Mesodermal cell (in vitro differentiated cells): ENCODE data around the gene TMEM132C.
"Not testable (repeated sequence)": the region's sequence is repeated elsewhere in the genome, so short reads cannot be mapped to it uniquely, and the experiment has no call there.

Source experiments
- H3K27ac ChIP-seq: 2 replicates; pipeline ENCODE4 v1.7.0; 2013; ENCODE audit warnings: mild to moderate bottlenecking, low read depth, low read length, moderate library complexity; ENCODE audit not compliant: severe bottlenecking
- H3K36me3 ChIP-seq: 2 replicates; pipeline ENCODE4 v1.7.1; 2013; ENCODE audit warnings: mild to moderate bottlenecking, low read length, moderate library complexity; ENCODE audit not compliant: control insufficient read depth, insufficient read depth
- H3K4me1 ChIP-seq: one replicate; pipeline ENCODE4 v1.7.1; 2013; ENCODE audit warnings: mild to moderate bottlenecking, low read length; ENCODE audit not compliant: insufficient read depth, control insufficient read depth, poor library complexity, severe bottlenecking
- H3K4me3 ChIP-seq: 2 replicates; pipeline ENCODE4 v1.7.0; 2013; ENCODE audit warnings: low read length, control low read depth, mild to moderate bottlenecking; ENCODE audit not compliant: insufficient read depth, poor library complexity, severe bottlenecking; ENCODE audit errors: extremely low read depth
- H3K9me3 ChIP-seq: 2 replicates; pipeline ENCODE4 v1.7.1; 2013; ENCODE audit warnings: mild to moderate bottlenecking, low read length, moderate library complexity; ENCODE audit not compliant: control insufficient read depth
- WGBS, 2 experiments: methylation state at CpG; one replicate each; pipeline ENCODE4 v1.1.5; 2013; ENCODE audit warnings: missing lambda C conversion rate in 2 of 2; ENCODE audit not compliant: insufficient coverage in 2 of 2; 5-methylcytosine and 5-hydroxymethylcytosine counted together

TMEM132C gene

DNA sequence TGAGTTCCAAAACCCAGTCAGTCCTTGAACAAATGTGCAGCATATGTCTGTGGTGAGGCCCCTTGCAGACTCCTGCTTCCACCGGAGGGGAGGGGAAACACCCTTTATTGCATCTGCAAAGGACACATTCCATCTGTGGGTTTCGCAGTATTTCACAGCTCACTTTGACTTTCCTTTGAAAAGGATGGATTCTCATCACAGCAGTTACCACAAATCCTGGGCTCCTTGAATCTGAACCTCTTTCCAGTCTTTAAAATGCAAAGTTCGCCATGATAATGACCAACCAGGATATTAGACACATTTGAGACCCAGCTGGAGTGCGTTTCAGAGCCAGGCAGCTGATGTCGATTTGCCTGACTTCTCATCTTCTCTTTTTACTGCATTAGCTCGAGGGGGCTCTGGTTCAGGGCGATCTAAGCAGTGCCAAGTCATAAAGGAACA, 314.4 kb downstream of the TMEM132C start:
- H3K27ac ChIP-seq = no peak overlapping the region
- no peaks in the 10 kb centered on the region for H3K9me3 ChIP-seq
- no peak overlapping the region for H3K4me3 ChIP-seq
- H3K4me1 ChIP-seq = no peaks in the 10 kb centered on the region
- no peaks in the 10 kb centered on the region for H3K36me3 ChIP-seq
- WGBS, 2 experiments = 77 to 78% methylated on average over 6 to 7 of the region's 7 CpGs

GRCh38 chr12:128583453-128583852, 316.5 kb downstream of the TMEM132C start:
- Histone ChIP-seq H3K36me3 (no peaks in the 10 kb centered on the region), H3K9me3 (no peaks in the 10 kb centered on the region), H3K27ac (no peak overlapping the region), H3K4me1 (no peaks in the 10 kb centered on the region), H3K4me3 (no peak overlapping the region)
- 45 to 75% methylated on average over 5 to 8 of the region's 9 CpGs for WGBS, 2 experiments

DNA sequence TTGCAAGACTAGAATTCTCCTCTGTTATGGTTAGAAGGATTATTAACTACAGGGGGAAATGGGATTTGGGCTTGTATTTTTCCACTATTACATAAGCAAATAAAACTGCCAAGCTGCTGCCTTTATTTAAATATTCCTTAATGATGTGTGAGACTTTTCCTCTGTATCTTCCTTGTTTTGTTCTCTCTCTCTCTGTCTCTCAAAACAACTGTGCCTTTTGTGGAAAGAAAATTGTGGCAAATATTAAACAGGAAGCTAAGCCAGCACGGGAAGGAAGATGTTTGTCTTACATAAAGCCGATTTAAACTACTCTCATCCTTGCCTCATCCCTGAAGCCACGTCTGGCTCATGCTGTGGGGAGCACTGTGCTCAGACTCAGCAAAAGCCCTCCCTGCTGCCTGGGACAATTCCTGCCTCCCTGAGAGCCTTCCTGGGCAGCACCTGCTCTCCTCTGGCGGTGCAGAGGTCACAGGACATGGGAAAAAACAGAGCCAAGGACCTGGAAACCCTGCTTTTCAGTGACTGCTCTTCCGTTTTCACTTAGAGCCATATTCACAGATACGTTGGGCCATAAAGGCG, 319.6 kb downstream of the TMEM132C start:
- Histone ChIP-seq H3K4me1 (no peaks in the 10 kb centered on the region), H3K27ac (no peak overlapping the region)
- WGBS, 2 experiments = 49 to 81% methylated on average over 7 of the region's 7 CpGs

DNA sequence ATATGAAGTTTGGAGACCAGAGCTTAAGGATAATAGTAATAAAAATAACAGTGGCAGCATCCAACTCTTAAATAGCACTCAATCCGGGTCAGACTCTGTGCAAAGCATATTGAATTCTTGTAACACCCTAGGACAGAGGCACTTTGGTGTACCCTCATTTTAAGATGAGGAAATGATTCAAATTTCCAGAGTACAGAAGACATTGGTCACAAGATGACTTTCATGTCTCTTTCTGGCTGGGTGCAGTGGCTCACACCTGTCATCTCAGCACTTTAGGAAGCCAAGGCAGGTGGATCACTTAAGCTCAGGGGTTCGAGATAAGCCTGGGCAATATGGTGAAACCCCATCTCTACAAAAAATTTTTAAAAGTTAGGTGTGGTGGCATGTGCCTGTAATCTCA, 320.9 kb downstream of the TMEM132C start:
- no peaks in the 10 kb centered on the region for H3K36me3 ChIP-seq
- WGBS, 2 experiments = 71 to 100% methylated on average over 1 of the region's 2 CpGs

More for the DNA sequence above, 319.6 kb downstream of the TMEM132C start:
- no peaks in the 10 kb centered on the region for H3K9me3 ChIP-seq
- H3K4me3 ChIP-seq = no peak overlapping the region
- no peaks in the 10 kb centered on the region for H3K36me3 ChIP-seq

GRCh38 chr12:128592220-128592744, 325.3 kb downstream of the TMEM132C start:
- Histone ChIP-seq H3K4me1 (no peaks in the 10 kb centered on the region), H3K4me3 (no peak overlapping the region), H3K36me3 (no peaks in the 10 kb centered on the region), H3K9me3 (no peaks in the 10 kb centered on the region), H3K27ac (no peak overlapping the region)
- 74 to 85% methylated on average over 4 to 5 of the region's 6 CpGs for WGBS, 2 experiments

More for the DNA sequence above, 320.9 kb downstream of the TMEM132C start:
- Histone ChIP-seq H3K9me3 (no peaks in the 10 kb centered on the region), H3K4me1 (no peaks in the 10 kb centered on the region), H3K4me3 (no peak overlapping the region), H3K27ac (no peak overlapping the region)

GRCh38 chr12:128594521-128594920, 327.6 kb downstream of the TMEM132C start:
- no peaks in the 10 kb centered on the region for H3K9me3 ChIP-seq
- 79 to 88% methylated on average over 6 to 7 of the region's 7 CpGs for WGBS, 2 experiments
- H3K27ac ChIP-seq = no peak overlapping the region
- H3K4me3 ChIP-seq = no peak overlapping the region
- H3K36me3 ChIP-seq = no peaks in the 10 kb centered on the region
- no peaks in the 10 kb centered on the region for H3K4me1 ChIP-seq

GRCh38 chr12:128595609-128596008, 328.6 kb downstream of the TMEM132C start:
- Histone ChIP-seq H3K27ac (no peak overlapping the region), H3K4me1 (no peaks in the 10 kb centered on the region), H3K9me3 (no peaks in the 10 kb centered on the region), H3K4me3 (no peak overlapping the region), H3K36me3 (no peaks in the 10 kb centered on the region)
- 71 to 81% methylated on average over 4 to 8 of the region's 8 CpGs for WGBS, 2 experiments

- 82 to 89% methylated on average over 6 of the region's 6 CpGs for WGBS, 2 experiments
- Histone ChIP-seq H3K4me1 (no peaks in the 10 kb centered on the region), H3K36me3 (no peaks in the 10 kb centered on the region), H3K9me3 (no peaks in the 10 kb centered on the region), H3K27ac (no peak overlapping the region), H3K4me3 (no peak overlapping the region)
Measured at GRCh38 chr12:128600886-128601285, 333.9 kb downstream of the TMEM132C start.

DNA sequence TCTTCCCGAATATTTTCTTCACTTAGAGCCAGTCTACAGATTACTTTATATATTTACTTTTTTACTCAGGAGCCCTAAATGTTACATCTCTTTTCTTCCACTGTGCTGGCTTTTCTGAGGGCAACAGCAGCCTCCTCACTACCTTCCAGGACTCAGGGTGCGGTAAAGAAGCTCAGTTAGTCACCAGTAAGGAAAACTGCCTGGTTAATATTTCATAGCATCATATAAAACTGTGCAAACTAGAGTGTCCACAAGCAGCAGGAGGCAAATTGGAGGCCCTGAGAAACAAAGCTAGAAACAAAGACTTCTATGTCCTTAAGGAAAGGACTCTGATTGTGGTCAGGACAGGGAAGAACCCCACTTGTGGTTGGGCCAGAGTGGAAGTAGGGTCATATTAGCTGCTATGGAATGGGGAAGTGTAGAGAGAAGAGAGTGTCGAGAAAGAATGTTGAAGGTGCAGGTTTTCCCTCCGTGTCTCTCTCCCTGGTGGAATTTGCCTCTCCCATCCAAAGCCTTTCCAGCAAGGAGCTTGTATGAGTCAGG, 336.7 kb downstream of the TMEM132C start:
- H3K4me3 ChIP-seq = no peak overlapping the region
- WGBS, 2 experiments = 73 to 100% methylated on average over 1 to 3 of the region's 4 CpGs
- H3K4me1 ChIP-seq = no peaks in the 10 kb centered on the region
- H3K9me3 ChIP-seq = no peaks in the 10 kb centered on the region
- no peak overlapping the region for H3K27ac ChIP-seq
- no peaks in the 10 kb centered on the region for H3K36me3 ChIP-seq

- H3K4me1 ChIP-seq, H3K36me3 ChIP-seq, H3K4me3 ChIP-seq, H3K27ac ChIP-seq, H3K9me3 ChIP-seq: not testable (repeated sequence)
- WGBS, 2 experiments = 90 to 92% methylated on average over 1 of the region's 1 CpG
Measured at GRCh38 chr12:128604219-128604618, 337.2 kb downstream of the TMEM132C start.

GRCh38 chr12:128606051-128606450, 339.1 kb downstream of the TMEM132C start:
- no peaks in the 10 kb centered on the region for H3K4me1 ChIP-seq
- H3K9me3 ChIP-seq = no peaks in the 10 kb centered on the region
- no peak overlapping the region for H3K27ac ChIP-seq
- H3K4me3 ChIP-seq = no peak overlapping the region
- no peaks in the 10 kb centered on the region for H3K36me3 ChIP-seq
- WGBS, 2 experiments = 20 to 42% methylated on average over 3 to 4 of the region's 4 CpGs
